Activated T-cell treated with anti-CD3 and anti-CD28 coated beads for 48 hours (primary cell): ENCODE measurements around the gene CEP131.

Experiments used
- DNase-seq: peaks from one replicate; pipeline ENCODE4 v3.0.0-alpha.2; 2020; ENCODE audit warnings: low read depth

The CEP131 gene

GRCh38 chr17:81199482-81199830 is 23.3 kb downstream of the CEP131 start:
- no peak for DNase-seq

- no peak for DNase-seq
These were observed 23.8 kb downstream of the CEP131 start for GRCh38 chr17:81198826-81199481.

GRCh38 chr17:81197831-81198490 is 24.8 kb downstream of the CEP131 start:
- DNase-seq: no peak

GRCh38 chr17:81197409-81197795 is 25.4 kb downstream of the CEP131 start:
- DNase-seq: no peak

- no peak for DNase-seq
These were observed 26.0 kb downstream of the CEP131 start for GRCh38 chr17:81196505-81197408.

- DNase-seq: no peak
These were observed 26.7 kb downstream of the CEP131 start for GRCh38 chr17:81195941-81196495.

GRCh38 chr17:81194941-81195901 is 27.5 kb downstream of the CEP131 start:
- DNase-seq: no peak

- DNase-seq: no peak
These were observed 28.5 kb downstream of the CEP131 start for GRCh38 chr17:81194225-81194760.

GRCh38 chr17:81193470-81194224 is 29.1 kb downstream of the CEP131 start:
- DNase-seq: no peak

GRCh38 chr17:81193051-81193410 is 29.7 kb downstream of the CEP131 start:
- DNase-seq: no peak

- DNase-seq: no peak
These were observed 30.2 kb downstream of the CEP131 start for GRCh38 chr17:81192386-81193050.

GRCh38 chr17:81191646-81192045 is 31.1 kb downstream of the CEP131 start:
- no peak for DNase-seq

- DNase-seq: no peak
These were observed 31.6 kb downstream of the CEP131 start for GRCh38 chr17:81191116-81191515.

GRCh38 chr17:81190591-81190990 is 32.2 kb downstream of the CEP131 start:
- no peak for DNase-seq

- no peak for DNase-seq
These were observed 32.9 kb downstream of the CEP131 start for GRCh38 chr17:81189670-81190530.

- no peak for DNase-seq
These were observed 33.7 kb downstream of the CEP131 start for GRCh38 chr17:81189016-81189415.

- DNase-seq: no peak
These were observed 34.3 kb downstream of the CEP131 start for GRCh38 chr17:81188491-81188840.

GRCh38 chr17:81187586-81188490 is 34.9 kb downstream of the CEP131 start:
- DNase-seq: no peak
